ENCODE measurements around the gene MBD1. TPM values are rescaled to one million over a fixed set of nuclear protein-coding genes. Genes with fewer than 3 reads are reported as not detected.

MBD1 gene
- 10 to 100 TPM; 47.9 to 77.1 TPM for total RNA-seq

GRCh38 chr18:50281295-50281971 lies at the start of gene MBD1:
MBD1 (minus strand) TSS chr18:50281523; CDS start chr18:50279992, 1,531 bp downstream.
- Histone ChIP-seq H3K4me3 (peak within 1 kb of the TSS; percentile 84 to 92), H3K4me1 (peaks cover 0 to 34% of the 10 kb centered on the region in 2 donors), H3K27ac (peak within 1 kb of the TSS; percentile 86 to 92), H3K27me3 (no peaks in the 10 kb centered on the region), H3K36me3 (peaks cover 59% of the 10 kb centered on the region), H3K9me3 (no peaks in the 10 kb centered on the region)
- peak; percentile 15 to 37 for TF ChIP-seq CTCF (IDR thresholded peaks at IDR 0.05)
- peak; percentile 96 for DNase-seq (ENCODE audit: low spot score)

GRCh38 chr18:50330176-50330575 lies 48.9 kb upstream of the MBD1 start:
- H3K4me3 ChIP-seq = no peak overlapping the region
- no peak for DNase-seq (ENCODE audit: low spot score)
- no peaks in the 10 kb centered on the region for H3K36me3 ChIP-seq
- no peaks in the 10 kb centered on the region for H3K27me3 ChIP-seq
- no peaks in the 10 kb centered on the region for H3K9me3 ChIP-seq
- no peak for TF ChIP-seq CTCF (IDR thresholded peaks at IDR 0.05)
- H3K4me1 ChIP-seq = no peaks in the 10 kb centered on the region
- H3K27ac ChIP-seq = no peak overlapping the region

- Histone ChIP-seq H3K27ac (no peak overlapping the region), H3K4me3 (no peak overlapping the region), H3K27me3 (no peaks in the 10 kb centered on the region), H3K36me3 (no peaks in the 10 kb centered on the region), H3K9me3 (no peaks in the 10 kb centered on the region), H3K4me1 (no peaks in the 10 kb centered on the region)
- no peak for DNase-seq (ENCODE audit: low spot score)
- no peak for TF ChIP-seq CTCF (IDR thresholded peaks at IDR 0.05)
Measured at GRCh38 chr18:50327983-50328382, 46.7 kb upstream of the MBD1 start.

GRCh38 chr18:50320719-50321118 lies 39.4 kb upstream of the MBD1 start:
- H3K4me1 ChIP-seq = no peaks in the 10 kb centered on the region
- no peaks in the 10 kb centered on the region for H3K9me3 ChIP-seq
- TF ChIP-seq CTCF (IDR thresholded peaks at IDR 0.05) = no peak
- H3K27ac ChIP-seq = no peak overlapping the region
- no peak overlapping the region for H3K4me3 ChIP-seq
- no peaks in the 10 kb centered on the region for H3K27me3 ChIP-seq
- no peak for DNase-seq (ENCODE audit: low spot score)
- no peaks in the 10 kb centered on the region for H3K36me3 ChIP-seq

GRCh38 chr18:50315100-50315871 lies 34.0 kb upstream of the MBD1 start:
- TF ChIP-seq CTCF (IDR thresholded peaks at IDR 0.05) = no peak
- no peaks in the 10 kb centered on the region for H3K27me3 ChIP-seq

More at GRCh38 chr18:50315100-50315871, 34.0 kb upstream of the MBD1 start:
- Histone ChIP-seq H3K4me1 (no peaks in the 10 kb centered on the region), H3K9me3 (no peaks in the 10 kb centered on the region), H3K4me3 (no peak overlapping the region), H3K36me3 (no peaks in the 10 kb centered on the region), H3K27ac (no peak overlapping the region)
- DNase-seq (ENCODE audit: low spot score) = no peak
